OCI-LY3 (cell line): Measurements from ENCODE around the gene SLC38A10.

Source experiments
- H2AFZ ChIP-seq: fragments of 200-600, 300-600 bp; shearing (Covaris generic); 2 replicates; pipeline ENCODE4 v1.6.0; 2014; ENCODE audit warnings: antibody characterized with exemption, low read depth, low read length
- H3K27ac ChIP-seq: fragments of 200-600, 300-600 bp; sonication (generic); 2 replicates; pipeline ENCODE4 v1.5.1; 2014; ENCODE audit warnings: mild to moderate bottlenecking, low read length, moderate library complexity, mixed read lengths
- H3K27me3 ChIP-seq: fragments of 200-600, 300-600 bp; sonication (generic); 2 replicates; pipeline ENCODE4 v1.6.1; 2014; ENCODE audit warnings: low read depth, low read length, mixed read lengths
- H3K36me3 ChIP-seq: fragments of 200-600, 300-600 bp; sonication (generic); replicated peaks from 2 replicates; pipeline ENCODE3; 2014; ENCODE audit warnings: low read depth, low read length, mixed read lengths
- H3K4me1 ChIP-seq: fragments of 300-600, 200-600 bp; sonication (generic); 2 replicates; pipeline ENCODE4 v1.6.1; 2014; ENCODE audit warnings: low read length, mixed read lengths
- H3K4me2 ChIP-seq: fragments of 200-600, 300-600 bp; sonication (generic); 2 replicates; pipeline ENCODE4 v1.6.1; 2014; ENCODE audit warnings: low read length, mixed read lengths
- H3K4me3 ChIP-seq: fragments of 300-600, 200-600 bp; sonication (generic); 2 replicates; pipeline ENCODE4 v1.5.1; 2014; ENCODE audit warnings: antibody characterized with exemption, mild to moderate bottlenecking, low read length, moderate library complexity
- H3K79me2 ChIP-seq: fragments of 300-600, 200-600 bp; shearing (Covaris generic); 2 replicates; pipeline ENCODE4 v1.6.1; 2014; ENCODE audit warnings: mild to moderate bottlenecking, low read length, mixed read lengths
- H3K9ac ChIP-seq: fragments of 300-600, 200-600 bp; shearing (Covaris generic); 2 replicates; pipeline ENCODE4 v1.6.0; 2014; ENCODE audit warnings: mild to moderate bottlenecking, low read length, moderate library complexity
- H3K9me3 ChIP-seq: fragments of 200-600, 300-600 bp; shearing (Covaris generic); 2 replicates; pipeline ENCODE4 v1.6.1; 2014; ENCODE audit warnings: low read length, mixed read lengths; ENCODE audit not compliant: insufficient read depth
- H4K20me1 ChIP-seq: fragments of 200-600, 300-600 bp; sonication (generic); 2 replicates; pipeline ENCODE4 v1.6.1; 2016; ENCODE audit warnings: low read length, mixed read lengths; ENCODE audit not compliant: insufficient read depth
- EZH2phosphoT487 ChIP-seq: fragments of 200-600 bp; shearing (Covaris generic); IDR thresholded peaks from 2 replicates; pipeline ENCODE4 v1.6.1; 2018; ENCODE audit warnings: antibody characterized with exemption, mixed run types, low read depth
- TF ChIP-seq, protein P1 (sequence below): fragments of 200-600, 300-600 bp; sonication (generic); IDR thresholded peaks from 2 replicates; pipeline ENCODE4 v1.5.1; 2014; ENCODE audit warnings: antibody characterized with exemption, low read length, low read depth

Gene SLC38A10

GRCh38 chr17:81274471-81274855, 20.6 kb downstream of the SLC38A10 start:
- no peaks in the 10 kb centered on the region for H3K4me1 ChIP-seq
- H3K27ac ChIP-seq, result no peak overlapping the region
- TF ChIP-seq, protein P1, sequence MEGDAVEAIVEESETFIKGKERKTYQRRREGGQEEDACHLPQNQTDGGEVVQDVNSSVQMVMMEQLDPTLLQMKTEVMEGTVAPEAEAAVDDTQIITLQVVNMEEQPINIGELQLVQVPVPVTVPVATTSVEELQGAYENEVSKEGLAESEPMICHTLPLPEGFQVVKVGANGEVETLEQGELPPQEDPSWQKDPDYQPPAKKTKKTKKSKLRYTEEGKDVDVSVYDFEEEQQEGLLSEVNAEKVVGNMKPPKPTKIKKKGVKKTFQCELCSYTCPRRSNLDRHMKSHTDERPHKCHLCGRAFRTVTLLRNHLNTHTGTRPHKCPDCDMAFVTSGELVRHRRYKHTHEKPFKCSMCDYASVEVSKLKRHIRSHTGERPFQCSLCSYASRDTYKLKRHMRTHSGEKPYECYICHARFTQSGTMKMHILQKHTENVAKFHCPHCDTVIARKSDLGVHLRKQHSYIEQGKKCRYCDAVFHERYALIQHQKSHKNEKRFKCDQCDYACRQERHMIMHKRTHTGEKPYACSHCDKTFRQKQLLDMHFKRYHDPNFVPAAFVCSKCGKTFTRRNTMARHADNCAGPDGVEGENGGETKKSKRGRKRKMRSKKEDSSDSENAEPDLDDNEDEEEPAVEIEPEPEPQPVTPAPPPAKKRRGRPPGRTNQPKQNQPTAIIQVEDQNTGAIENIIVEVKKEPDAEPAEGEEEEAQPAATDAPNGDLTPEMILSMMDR, result no peak
- TF ChIP-seq EZH2phosphoT487, result no peak
- no peaks in the 10 kb centered on the region; the same call in 1 of the 2 replicates for H4K20me1 ChIP-seq
- H3K9ac ChIP-seq, result no peak overlapping the region
- no peak overlapping the region for H2AFZ ChIP-seq
- no peak overlapping the region for H3K4me2 ChIP-seq
- H3K9me3 ChIP-seq, result no peaks in the 10 kb centered on the region
- H3K4me3 ChIP-seq, result no peak overlapping the region
- H3K79me2 ChIP-seq, result no peaks in the 10 kb centered on the region
- H3K36me3 ChIP-seq, result peaks cover 36% of the 10 kb centered on the region
- H3K27me3 ChIP-seq, result no peaks in the 10 kb centered on the region

DNA sequence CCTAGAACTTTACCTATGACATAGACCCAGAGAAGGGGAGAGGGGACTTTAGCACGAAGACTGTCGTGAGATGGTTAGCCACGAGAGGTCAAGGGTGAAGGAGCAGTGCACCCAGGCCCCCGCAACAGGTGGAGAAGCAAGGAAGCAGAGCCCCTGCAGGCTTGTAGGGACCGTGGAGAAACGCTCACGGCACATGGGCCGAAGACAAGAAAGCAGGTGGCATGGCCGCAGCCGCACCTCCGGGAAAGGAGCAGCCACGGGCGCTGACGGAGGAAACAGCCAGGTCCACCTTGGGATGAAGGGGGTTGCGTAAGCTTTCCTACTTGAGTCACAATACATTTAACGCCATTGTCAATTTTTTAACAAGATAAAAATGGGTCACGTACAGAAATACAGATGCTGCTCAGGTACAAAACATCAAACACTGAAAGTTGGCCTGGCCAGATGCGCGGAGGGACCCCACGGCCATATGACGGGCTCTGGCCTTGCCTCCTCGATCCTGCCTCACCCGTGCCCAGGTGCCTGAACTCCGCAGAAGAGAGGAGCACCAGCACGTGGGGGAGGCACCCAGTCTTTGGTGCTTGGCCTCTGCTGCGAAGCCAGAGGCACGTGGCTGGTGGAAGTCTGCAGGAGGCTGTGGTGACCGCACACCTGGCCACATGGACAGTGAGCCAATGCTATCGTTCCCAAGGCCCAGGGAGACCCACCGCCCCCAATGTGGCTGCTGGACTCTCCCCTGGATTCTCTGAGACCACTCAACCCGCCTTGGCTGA, 21.2 kb downstream of the SLC38A10 start:
- H3K9me3 ChIP-seq, result no peaks in the 10 kb centered on the region
- no peak overlapping the region for H2AFZ ChIP-seq
- H4K20me1 ChIP-seq, result no peaks in the 10 kb centered on the region; the same call in 1 of the 2 replicates
- no peaks in the 10 kb centered on the region for H3K27me3 ChIP-seq
- H3K36me3 ChIP-seq, result peaks cover 35% of the 10 kb centered on the region
- no peak overlapping the region for H3K9ac ChIP-seq
- H3K4me2 ChIP-seq, result no peak overlapping the region
- TF ChIP-seq EZH2phosphoT487, result no peak
- TF ChIP-seq, protein P1, result no peak
- no peaks in the 10 kb centered on the region for H3K4me1 ChIP-seq
- no peak overlapping the region for H3K4me3 ChIP-seq
- H3K79me2 ChIP-seq, result no peaks in the 10 kb centered on the region
- H3K27ac ChIP-seq, result no peak overlapping the region

DNA sequence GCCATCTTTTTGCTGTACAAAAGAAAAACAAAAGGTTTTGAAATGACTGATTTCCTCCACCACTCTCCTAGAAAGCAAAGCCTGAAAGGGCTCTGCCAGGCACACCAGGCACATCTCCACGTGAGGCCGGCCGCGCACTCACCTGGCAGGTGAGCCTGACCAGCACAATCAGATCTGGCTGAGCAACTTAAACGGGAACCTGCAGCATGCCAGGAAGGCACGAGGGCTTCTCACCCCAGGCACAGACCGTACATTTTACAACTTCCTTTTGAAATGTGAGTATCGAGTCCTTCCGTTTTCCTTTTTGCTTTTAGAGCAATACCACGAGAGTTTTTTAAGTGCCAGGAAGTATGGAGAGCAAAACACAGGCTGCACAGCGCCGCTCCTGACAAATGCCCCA, 22.5 kb downstream of the SLC38A10 start:
- Histone ChIP-seq H3K79me2 (no peaks in the 10 kb centered on the region), H3K27ac (no peak overlapping the region), H3K9ac (no peak overlapping the region), H3K4me2 (no peak overlapping the region), H4K20me1 (no peaks in the 10 kb centered on the region; the same call in 1 of the 2 replicates), H3K4me1 (no peaks in the 10 kb centered on the region), H3K36me3 (peaks cover 36% of the 10 kb centered on the region), H3K27me3 (no peaks in the 10 kb centered on the region), H2AFZ (no peak overlapping the region), H3K4me3 (no peak overlapping the region), H3K9me3 (no peaks in the 10 kb centered on the region)
- no peak for TF ChIP-seq EZH2phosphoT487
- TF ChIP-seq, protein P1, result no peak

- no peak overlapping the region for H3K27ac ChIP-seq
- no peaks in the 10 kb centered on the region for H3K4me1 ChIP-seq
- H3K4me2 ChIP-seq, result no peak overlapping the region
- no peak overlapping the region for H3K9ac ChIP-seq
- no peaks in the 10 kb centered on the region for H3K27me3 ChIP-seq
- no peak overlapping the region for H2AFZ ChIP-seq
- H4K20me1 ChIP-seq, result no peaks in the 10 kb centered on the region; the same call in 1 of the 2 replicates
- TF ChIP-seq, protein P1, result no peak
- no peak for TF ChIP-seq EZH2phosphoT487
- H3K4me3 ChIP-seq, result no peak overlapping the region
- H3K79me2 ChIP-seq, result no peaks in the 10 kb centered on the region
- no peaks in the 10 kb centered on the region for H3K9me3 ChIP-seq
- peaks cover 31% of the 10 kb centered on the region for H3K36me3 ChIP-seq
Observed at GRCh38 chr17:81271226-81271625, 23.9 kb downstream of the SLC38A10 start.
